GM12878 (cell line): Measurements from ENCODE around the gene TEKT5.
"Not testable (repeated sequence)": the region's sequence is repeated elsewhere in the genome, so short reads cannot be mapped to it uniquely, and the experiment has no call there.

Experiments used
- CEBPB ChIP-seq, 2 experiments: fragments of 150-350 bp in 1 of 2; IDR thresholded peaks; 2 replicates each; pipeline ENCODE4 v1.6.1; 2012 to 2014; ENCODE audit warnings: low read depth in 2 of 2, low read length in 2 of 2, borderline replicate concordance in 1 of 2, inconsistent platforms in 1 of 2
- EZH2 ChIP-seq: IDR thresholded peaks from 2 replicates; pipeline ENCODE4 v1.6.1; 2012; ENCODE audit warnings: low read depth, mild to moderate bottlenecking, control low read depth, inconsistent platforms, low read length, borderline replicate concordance; ENCODE audit not compliant: control insufficient read depth
- FOXM1 ChIP-seq: IDR thresholded peaks from 2 replicates; pipeline ENCODE4 v1.6.1; 2012; ENCODE audit warnings: low read depth, mild to moderate bottlenecking, inconsistent platforms, low read length, moderate library complexity
- POLR2AphosphoS5 ChIP-seq: IDR thresholded peaks from 2 replicates; pipeline ENCODE4 v1.6.1; 2011; ENCODE audit warnings: mild to moderate bottlenecking, low read length, inconsistent platforms
- RELA ChIP-seq: fragments of 450-650 bp; IDR thresholded peaks from 2 replicates; pipeline ENCODE4 v1.8.0; 2014; ENCODE audit warnings: borderline replicate concordance; ENCODE audit not compliant: partially characterized antibody
- TF ChIP-seq, protein P1 (sequence below), 3 experiments: IDR thresholded peaks in 2 of 3; conservative IDR thresholded peaks in 1 of 3; 2 replicates each; pipeline ENCODE4 v1.5.1; 2011; ENCODE audit warnings: low read depth in 3 of 3, low read length in 3 of 3, mild to moderate bottlenecking in 3 of 3, control low read depth in 2 of 3, moderate library complexity in 2 of 3, inconsistent platforms in 1 of 3, mixed read lengths in 1 of 3; ENCODE audit not compliant: control insufficient read depth in 2 of 3, insufficient read depth in 1 of 3; ENCODE audit errors: extremely low read depth in 1 of 3

DNA sequence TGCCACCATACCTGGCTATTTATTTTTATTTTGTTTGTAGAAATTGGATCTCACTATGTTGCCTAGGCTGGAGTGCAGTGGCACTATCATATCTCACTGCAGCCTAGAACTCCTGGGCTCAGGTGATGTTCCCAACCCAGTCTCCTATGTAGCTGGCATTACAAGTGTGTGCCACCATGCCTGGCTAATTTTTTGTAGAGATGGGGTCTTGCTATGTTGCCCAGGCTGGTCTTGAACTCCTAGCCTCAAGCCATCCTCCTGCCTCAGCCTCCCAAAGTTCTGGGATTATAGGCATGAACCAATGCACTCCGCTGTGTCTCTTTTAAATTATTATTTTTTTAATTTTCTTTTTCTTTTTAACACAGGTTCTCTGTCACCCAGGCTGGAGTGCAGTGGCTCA lies 45.6 kb downstream of the TEKT5 start:
- TF ChIP-seq, protein P1, sequence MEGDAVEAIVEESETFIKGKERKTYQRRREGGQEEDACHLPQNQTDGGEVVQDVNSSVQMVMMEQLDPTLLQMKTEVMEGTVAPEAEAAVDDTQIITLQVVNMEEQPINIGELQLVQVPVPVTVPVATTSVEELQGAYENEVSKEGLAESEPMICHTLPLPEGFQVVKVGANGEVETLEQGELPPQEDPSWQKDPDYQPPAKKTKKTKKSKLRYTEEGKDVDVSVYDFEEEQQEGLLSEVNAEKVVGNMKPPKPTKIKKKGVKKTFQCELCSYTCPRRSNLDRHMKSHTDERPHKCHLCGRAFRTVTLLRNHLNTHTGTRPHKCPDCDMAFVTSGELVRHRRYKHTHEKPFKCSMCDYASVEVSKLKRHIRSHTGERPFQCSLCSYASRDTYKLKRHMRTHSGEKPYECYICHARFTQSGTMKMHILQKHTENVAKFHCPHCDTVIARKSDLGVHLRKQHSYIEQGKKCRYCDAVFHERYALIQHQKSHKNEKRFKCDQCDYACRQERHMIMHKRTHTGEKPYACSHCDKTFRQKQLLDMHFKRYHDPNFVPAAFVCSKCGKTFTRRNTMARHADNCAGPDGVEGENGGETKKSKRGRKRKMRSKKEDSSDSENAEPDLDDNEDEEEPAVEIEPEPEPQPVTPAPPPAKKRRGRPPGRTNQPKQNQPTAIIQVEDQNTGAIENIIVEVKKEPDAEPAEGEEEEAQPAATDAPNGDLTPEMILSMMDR (IDR thresholded peaks at IDR 0.05 in 2 of 3, conservative IDR thresholded peaks at IDR 0.05 in 1 of 3; ENCODE audit: control insufficient read depth in 2 of 3, extremely low read depth in 1 of 3, insufficient read depth in 1 of 3, low read depth in 3 of 3, low read length in 3 of 3): not testable (repeated sequence)
- not testable (repeated sequence) for TF ChIP-seq RELA; CEBPB (IDR thresholded peaks at IDR 0.05; ENCODE audit: borderline replicate concordance in 1 of 2, low read depth in 2 of 2, low read length in 2 of 2); POLR2AphosphoS5; FOXM1; EZH2
